GM21825 (cell line): ENCODE results near the gene PHC2.
"Not testable (repeated sequence)": the region's sequence is repeated elsewhere in the genome, so short reads cannot be mapped to it uniquely, and the experiment has no call there.

ENCODE experiments used
- ATAC-seq: cut with Tn5 transposase; IDR thresholded peaks from one replicate; pipeline ENCODE4 v1.9.1; 2021; ENCODE audit warnings: mild to moderate bottlenecking, moderate library complexity; ENCODE audit not compliant: unreplicated experiment

PHC2 gene

GRCh38 chr1:33319949-33320618 lies 110.8 kb downstream of the PHC2 start:
- no peak for ATAC-seq

GRCh38 chr1:33319186-33319948 lies 111.5 kb downstream of the PHC2 start:
- ATAC-seq: no peak

DNA sequence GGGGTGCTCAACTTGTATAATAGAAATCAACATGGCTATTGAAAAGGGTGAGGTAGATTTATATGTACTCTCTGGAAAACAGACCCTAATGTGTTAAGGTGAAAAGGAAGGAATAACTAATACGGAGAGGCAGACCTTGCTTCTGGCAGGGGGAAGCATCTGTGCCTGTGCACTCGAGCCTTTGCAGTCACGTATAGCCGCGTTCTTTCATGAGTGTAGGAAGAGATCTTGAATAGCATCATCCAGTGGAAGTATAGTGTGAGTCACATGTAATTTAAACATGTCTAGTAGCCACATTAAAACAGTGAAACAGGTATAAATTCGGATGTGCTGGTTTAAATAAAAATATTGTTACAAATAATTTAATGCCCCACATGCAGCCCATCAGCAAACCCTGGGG lies 112.9 kb downstream of the PHC2 start:
- no peak for ATAC-seq

DNA sequence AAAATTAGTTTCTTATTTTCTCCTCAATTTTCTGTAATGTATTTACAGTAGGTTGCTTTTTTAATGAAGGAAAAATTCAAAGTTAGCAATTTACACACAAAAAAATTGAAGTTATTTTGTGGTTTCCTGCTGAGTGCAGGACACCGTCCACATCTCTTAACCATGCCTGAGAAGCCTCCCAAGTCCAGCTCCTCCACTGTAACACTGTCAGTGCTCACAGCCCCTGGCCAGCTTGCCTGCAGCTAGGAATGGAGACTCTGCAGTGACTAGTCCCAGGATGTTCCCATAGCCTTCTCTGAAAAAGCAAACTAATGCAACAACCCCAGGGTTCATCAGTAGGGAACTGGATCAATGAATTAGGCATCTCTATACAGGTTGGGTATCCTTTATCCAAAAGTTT lies 113.5 kb downstream of the PHC2 start:
- ATAC-seq: no peak

DNA sequence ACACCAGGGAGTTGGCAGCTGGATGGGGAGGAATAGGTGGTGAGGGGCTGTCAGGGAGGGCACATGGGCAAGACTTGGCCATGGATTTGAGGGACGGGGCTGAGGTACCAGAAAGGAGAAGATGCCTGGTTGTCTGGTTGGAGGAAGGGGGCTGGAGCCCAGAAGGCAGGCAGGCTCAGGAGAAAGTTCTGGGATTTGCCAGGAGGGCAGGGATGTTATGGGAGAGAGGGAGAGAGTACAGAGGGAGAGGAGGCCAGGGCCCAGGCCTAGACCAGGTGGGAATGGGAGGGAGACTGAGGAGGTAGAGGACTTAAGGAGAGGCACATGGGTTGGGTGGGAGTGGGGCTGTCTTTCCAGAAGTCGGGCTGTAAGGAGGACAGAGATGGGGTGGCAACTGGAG lies 114.3 kb downstream of the PHC2 start:
- no peak for ATAC-seq

GRCh38 chr1:33314416-33314815 lies 116.5 kb downstream of the PHC2 start:
- no peak for ATAC-seq

DNA sequence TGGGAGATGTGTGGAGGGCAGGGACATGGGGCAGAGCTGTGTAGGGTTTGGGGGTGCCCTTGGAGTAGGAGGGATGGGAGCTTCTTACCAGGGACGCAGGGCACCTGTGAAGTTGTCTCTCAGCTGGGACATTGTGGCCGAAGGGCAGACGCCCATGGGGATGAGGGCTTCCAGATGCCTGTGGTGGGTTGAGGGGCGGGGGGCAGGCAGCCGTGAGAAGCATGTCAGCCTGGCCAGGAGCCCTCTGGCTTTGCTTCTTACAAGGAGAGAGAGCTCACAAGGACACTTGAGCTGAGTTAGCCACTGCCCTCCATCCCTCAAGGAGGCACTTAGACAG lies 118.5 kb downstream of the PHC2 start:
- no peak for ATAC-seq

DNA sequence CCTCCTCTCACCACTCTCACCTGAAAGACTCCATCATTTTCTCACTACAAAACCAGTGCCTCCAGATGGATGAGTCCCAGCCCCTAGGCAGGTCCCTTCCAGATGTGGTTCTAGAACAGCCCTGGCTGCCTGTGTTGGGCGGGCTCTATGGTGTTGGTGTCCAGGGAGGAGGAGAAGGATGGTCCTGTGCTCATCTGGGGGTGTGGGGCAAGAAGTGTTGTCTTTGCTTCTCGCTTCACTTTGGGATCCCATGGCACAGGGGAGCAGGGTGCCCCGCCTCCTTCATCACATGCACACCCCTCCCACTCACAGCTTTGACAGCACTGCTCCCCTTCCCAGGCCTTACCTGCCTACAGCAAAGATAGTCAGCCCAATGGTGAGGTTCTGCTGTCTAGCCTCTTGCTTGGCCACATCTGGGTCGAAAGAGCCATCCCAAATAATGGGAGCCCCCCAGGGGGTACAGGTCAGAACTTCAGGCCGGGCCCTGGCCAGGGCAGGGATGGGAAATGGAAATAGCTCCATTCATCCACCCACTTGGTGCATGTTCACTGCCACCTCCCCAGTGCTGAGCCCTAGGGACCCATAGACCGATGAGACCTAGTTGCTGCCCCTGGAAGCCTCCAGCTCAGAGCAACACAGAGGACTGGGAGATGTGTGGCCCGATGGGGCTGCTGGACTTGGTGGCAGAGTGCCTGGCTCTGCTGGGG lies 119.0 kb downstream of the PHC2 start:
- no peak for ATAC-seq

- ATAC-seq: no peak
Observed at GRCh38 chr1:33310702-33311101, 120.2 kb downstream of the PHC2 start.

DNA sequence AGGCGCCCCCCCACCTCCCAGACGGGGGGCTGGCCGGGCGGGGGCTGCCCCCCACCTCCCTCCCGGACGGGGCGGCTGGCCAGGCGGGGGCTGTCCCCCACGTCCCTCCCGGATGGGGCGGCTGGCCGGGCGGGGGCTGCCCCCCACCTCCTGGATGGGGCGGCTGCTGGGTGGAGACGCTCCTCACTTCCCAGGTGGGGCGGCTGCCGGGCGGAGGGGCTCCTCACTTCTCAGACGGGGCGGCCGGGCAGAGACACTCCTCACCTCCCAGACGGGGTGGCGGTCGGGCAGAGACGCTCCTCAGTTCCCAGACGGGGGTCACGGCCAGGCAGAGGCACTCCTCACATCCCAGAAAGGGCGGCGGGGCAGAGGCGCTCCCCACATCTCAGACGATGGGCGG lies 121.5 kb downstream of the PHC2 start:
- ATAC-seq: not testable (repeated sequence)

GRCh38 chr1:33307494-33307864 lies 123.4 kb downstream of the PHC2 start:
- no peak for ATAC-seq

DNA sequence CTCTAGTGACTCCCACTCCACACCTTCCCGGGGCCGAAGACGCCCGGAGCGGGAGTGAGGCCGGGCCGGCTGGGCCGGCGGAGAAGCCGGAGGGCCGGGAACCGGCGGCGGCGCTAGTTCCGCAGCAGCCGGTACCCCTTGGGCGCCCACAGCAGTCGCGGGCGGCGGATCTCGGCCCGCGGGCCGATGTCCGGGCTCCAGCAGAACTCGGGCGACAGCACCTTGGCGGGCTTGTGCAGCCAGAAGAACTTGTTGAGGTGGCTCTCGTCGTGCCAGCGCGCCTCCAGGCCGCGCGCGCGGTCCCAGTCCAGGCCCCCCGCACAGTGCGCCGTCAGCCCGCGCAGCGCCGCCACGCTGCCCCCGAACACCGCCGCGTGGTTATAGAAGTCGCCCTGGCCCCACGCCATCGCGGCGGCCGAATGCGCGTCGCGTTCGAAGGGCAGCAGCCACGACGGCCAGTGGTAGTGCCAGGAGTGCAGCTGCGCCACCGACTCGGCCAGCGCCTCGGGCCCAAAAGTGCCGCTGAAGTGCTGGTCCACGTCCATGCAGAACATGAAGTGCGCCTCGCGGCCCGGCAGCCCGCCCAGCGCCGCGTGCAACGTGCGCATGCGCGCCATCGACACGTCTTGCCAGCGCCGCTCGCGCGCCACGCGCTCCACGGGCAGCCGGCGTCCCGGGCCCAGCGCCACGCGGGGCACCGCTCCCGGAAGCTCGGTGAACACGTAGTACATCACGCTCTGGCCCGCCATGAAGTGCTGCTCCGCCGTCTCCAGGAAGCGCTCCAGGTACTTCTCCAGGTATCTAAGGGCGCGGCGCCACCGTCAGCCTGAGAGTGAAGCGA lies 124.0 kb downstream of the PHC2 start:
- ATAC-seq: no peak

DNA sequence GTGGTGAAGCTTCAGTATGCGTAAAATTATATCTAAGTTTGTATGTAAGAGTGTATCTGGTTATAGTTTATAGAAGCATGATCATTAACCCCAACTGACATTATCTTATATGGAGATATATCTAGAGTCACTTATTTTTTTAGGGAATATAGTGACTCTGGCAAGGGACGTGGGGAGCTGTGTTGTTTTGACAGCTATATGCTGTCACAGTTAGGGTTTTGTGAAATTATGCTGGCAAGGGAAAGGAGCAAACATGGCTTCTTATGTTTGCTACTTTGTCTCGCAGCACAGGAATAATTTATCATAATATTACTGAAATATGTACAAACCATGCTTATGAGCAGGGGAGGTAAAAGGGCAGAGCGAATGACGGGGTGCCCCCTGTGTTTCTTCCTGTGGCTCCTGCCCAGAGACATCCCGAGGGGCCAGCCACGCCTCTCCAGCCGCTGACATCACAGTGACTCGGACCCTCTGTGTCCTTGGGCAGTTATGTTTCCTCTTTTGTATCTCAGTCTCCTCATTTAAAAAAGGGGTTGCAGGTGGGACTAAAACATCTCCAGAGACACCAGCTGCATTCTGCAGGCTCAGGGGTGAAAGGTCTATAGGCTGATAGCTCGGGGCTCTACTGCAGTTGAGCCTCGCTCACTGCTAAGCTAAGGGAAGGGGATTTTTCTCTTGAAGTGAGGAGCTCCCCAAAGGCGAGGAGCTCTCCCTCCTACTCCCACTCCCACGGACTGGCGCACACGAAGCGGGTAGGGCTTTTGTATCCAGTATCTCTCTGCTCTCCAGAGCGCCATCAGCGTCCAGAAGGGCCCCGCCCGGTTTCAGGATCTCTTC lies 124.9 kb downstream of the PHC2 start:
- ATAC-seq: no peak

GRCh38 chr1:33305016-33305415 lies 125.9 kb downstream of the PHC2 start:
- ATAC-seq: no peak

DNA sequence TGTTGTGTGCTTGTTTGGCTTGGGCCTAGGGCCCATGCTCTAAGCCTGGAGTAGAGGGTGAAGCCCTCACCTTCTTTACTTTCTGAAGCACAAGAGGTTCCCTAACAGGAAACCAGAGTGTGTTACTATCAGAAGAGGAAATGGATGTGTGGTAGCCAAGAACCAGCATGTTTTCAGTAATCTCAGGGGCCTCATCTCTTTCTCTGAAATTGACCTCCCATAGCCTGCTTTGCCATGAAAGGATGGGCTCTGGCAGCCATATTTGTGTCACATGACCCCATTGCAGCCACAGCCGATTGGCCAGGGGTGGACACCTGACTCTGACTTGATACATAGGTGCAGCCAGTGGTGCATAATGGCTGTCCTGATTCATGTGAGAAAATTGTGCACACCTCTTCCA lies 128.6 kb downstream of the PHC2 start:
- no peak for ATAC-seq

- no peak for ATAC-seq
Observed at GRCh38 chr1:33301273-33301984, 129.5 kb downstream of the PHC2 start.

GRCh38 chr1:33300673-33301072 lies 130.2 kb downstream of the PHC2 start:
- no peak for ATAC-seq

- ATAC-seq: no peak
Observed at GRCh38 chr1:33299461-33300155, 131.3 kb downstream of the PHC2 start.

- no peak for ATAC-seq
Observed at GRCh38 chr1:33298623-33299277, 132.1 kb downstream of the PHC2 start.
